Mesenteric fat pad (tissue), 1 donor: ENCODE measurements around the gene DYNLL2. TPM values are rescaled to one million over a fixed set of nuclear protein-coding genes. Genes with fewer than 3 reads are reported as not detected.
"Not testable (repeated sequence)": the region's sequence is repeated elsewhere in the genome, so short reads cannot be mapped to it uniquely, and the experiment has no call there.

Experiments
- DNase-seq: peaks from one replicate; pipeline ENCODE4 v3.0.0-alpha.2; 2020; ENCODE audit warnings: low spot score
- long read RNA-seq: library from polyadenylated mRNA; unstranded; transcript quantifications from one replicate; pipeline ENCODE4 v2.0.0, GENCODE V29; 2020
- total RNA-seq: library from RNA; stranded (reverse); fragmentation: NEBNext Ultra II Directional; extraction: Animal tissue kit (Norgen Biotek cat#: 25700); gene quantifications from one replicate; pipeline ENCODE4 v1.2.1, GENCODE V29; 2021
- donor health status: DM: yes; HTN: yes; CAD: no.

Gene DYNLL2
- total RNA-seq: 32.2 TPM
- long read RNA-seq, partial matches to known transcripts: 0 of 1 reads
- long read RNA-seq, other reads (novel, unspliced or antisense): 1 of 1 reads

- peak; percentile 96 for DNase-seq
Observed at GRCh38 chr17:58082870-58083490, at the start of gene DYNLL2. Gene DYNLL2, plus strand, starts transcription at chr17:58083419. Its CDS starts 3,672 bp downstream, at chr17:58087091.

GRCh38 chr17:58039975-58040374 lies 43.2 kb upstream of the DYNLL2 start:
- DNase-seq: no peak

- DNase-seq: no peak
Observed at GRCh38 chr17:58040386-58040785, 42.8 kb upstream of the DYNLL2 start.

- no peak for DNase-seq
Observed at GRCh38 chr17:58041161-58041560, 42.1 kb upstream of the DYNLL2 start.

- DNase-seq: no peak
Observed at GRCh38 chr17:58043221-58044181, 39.7 kb upstream of the DYNLL2 start.

GRCh38 chr17:58044256-58044655 lies 39.0 kb upstream of the DYNLL2 start:
- DNase-seq: not testable (repeated sequence)

GRCh38 chr17:58046239-58047094 lies 36.8 kb upstream of the DYNLL2 start:
- DNase-seq: no peak

GRCh38 chr17:58047376-58048150 lies 35.7 kb upstream of the DYNLL2 start:
- DNase-seq: no peak

GRCh38 chr17:58049533-58049932 lies 33.7 kb upstream of the DYNLL2 start:
- DNase-seq: no peak

GRCh38 chr17:58050966-58051365 lies 32.3 kb upstream of the DYNLL2 start:
- no peak for DNase-seq

- DNase-seq: no peak
Observed at GRCh38 chr17:58051468-58051867, 31.8 kb upstream of the DYNLL2 start.

GRCh38 chr17:58052407-58052806 lies 30.8 kb upstream of the DYNLL2 start:
- no peak for DNase-seq

GRCh38 chr17:58052945-58053715 lies 30.1 kb upstream of the DYNLL2 start:
- no peak for DNase-seq

- no peak for DNase-seq
Observed at GRCh38 chr17:58054641-58055040, 28.6 kb upstream of the DYNLL2 start.

GRCh38 chr17:58056476-58056875 lies 26.7 kb upstream of the DYNLL2 start:
- DNase-seq: no peak

GRCh38 chr17:58059141-58059540 lies 24.1 kb upstream of the DYNLL2 start:
- DNase-seq: no peak

- no peak for DNase-seq
Observed at GRCh38 chr17:58060596-58061191, 22.5 kb upstream of the DYNLL2 start.

- no peak for DNase-seq
Observed at GRCh38 chr17:58061672-58062071, 21.5 kb upstream of the DYNLL2 start.

GRCh38 chr17:58065238-58065637 lies 18.0 kb upstream of the DYNLL2 start:
- DNase-seq: no peak
